ENCODE results near the gene EMILIN1.

- no peak for TF ChIP-seq CTCF (conservative IDR thresholded peaks at IDR 0.05; ENCODE audit: low read depth in 2 of 2)
- no peak for TF ChIP-seq ETS1 (IDR thresholded peaks at IDR 0.05)
- TF ChIP-seq EZH2phosphoT487 (IDR thresholded peaks at IDR 0.05; ENCODE audit: unreplicated experiment), result no peak
- TF ChIP-seq POLR2AphosphoS5 (IDR thresholded peaks at IDR 0.05; ENCODE audit: low read depth), result no peak
- no peak for TF ChIP-seq CREB1 (CRISPR knock-in tag; IDR thresholded peaks at IDR 0.05; ENCODE audit: low read depth)
- TF ChIP-seq REST (IDR thresholded peaks at IDR 0.05; ENCODE audit: unreplicated experiment), result no peak
- no peak for TF ChIP-seq ZNF331 (CRISPR knock-in tag; IDR thresholded peaks at IDR 0.05; ENCODE audit: low read depth)
- TF ChIP-seq EZH2 (IDR thresholded peaks at IDR 0.05; ENCODE audit: low read depth, unreplicated experiment), result no peak
- no peak for TF ChIP-seq ZNF114 (CRISPR knock-in tag; IDR thresholded peaks at IDR 0.05)
- TF ChIP-seq JUNB (IDR thresholded peaks at IDR 0.05; ENCODE audit: unreplicated experiment), result no peak
- TF ChIP-seq NANOG (IDR thresholded peaks at IDR 0.05; ENCODE audit: borderline replicate concordance), result no peak
Measured at GRCh38 chr2:27053321-27053720, 25.1 kb upstream of the EMILIN1 start.

Measured in GM23338 (cell line).